ENCODE measurements around the gene EXOSC2.

Gene EXOSC2, protein sequence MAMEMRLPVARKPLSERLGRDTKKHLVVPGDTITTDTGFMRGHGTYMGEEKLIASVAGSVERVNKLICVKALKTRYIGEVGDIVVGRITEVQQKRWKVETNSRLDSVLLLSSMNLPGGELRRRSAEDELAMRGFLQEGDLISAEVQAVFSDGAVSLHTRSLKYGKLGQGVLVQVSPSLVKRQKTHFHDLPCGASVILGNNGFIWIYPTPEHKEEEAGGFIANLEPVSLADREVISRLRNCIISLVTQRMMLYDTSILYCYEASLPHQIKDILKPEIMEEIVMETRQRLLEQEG

DNA sequence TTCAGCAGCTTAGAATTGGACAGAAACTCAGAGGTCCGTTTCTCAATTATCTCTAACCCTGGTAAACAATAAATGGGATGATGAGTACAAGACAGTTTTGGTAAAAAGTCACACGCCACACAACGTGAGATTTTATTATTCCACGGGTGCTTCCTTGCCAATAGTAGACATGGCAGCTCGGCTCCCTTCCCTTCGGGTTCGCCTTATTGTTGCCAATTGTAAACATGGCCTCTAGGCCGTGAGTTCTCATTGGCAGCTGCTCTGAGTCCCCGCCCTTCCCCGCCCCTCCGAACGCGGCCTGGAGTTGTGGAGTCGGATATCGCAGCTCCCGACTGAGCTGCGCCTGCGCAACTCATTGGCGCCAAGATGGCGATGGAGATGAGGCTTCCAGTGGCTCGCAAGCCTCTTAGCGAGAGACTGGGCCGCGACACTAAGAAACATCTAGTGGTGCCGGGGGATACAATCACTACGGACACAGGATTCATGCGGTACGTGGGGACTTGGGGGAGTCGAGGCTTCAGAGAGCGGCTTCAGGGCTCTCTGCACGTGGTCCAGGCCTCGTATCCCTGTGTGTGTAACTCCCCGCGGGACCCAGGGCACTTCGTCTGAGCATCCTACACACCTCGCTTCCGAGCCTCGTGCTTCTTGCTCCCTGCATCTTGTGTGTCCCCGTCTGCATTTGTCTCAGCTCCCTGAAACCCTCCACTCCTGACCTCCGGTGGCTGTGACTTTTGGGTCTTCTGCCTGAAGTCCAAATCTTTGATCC lies at the start of gene EXOSC2:
Gene EXOSC2, plus strand, starts transcription at position 355 of the 766 bp plus-strand sequence. Its CDS starts 12 bp downstream, at position 367.
- FAIRE-seq = no peak

DNA sequence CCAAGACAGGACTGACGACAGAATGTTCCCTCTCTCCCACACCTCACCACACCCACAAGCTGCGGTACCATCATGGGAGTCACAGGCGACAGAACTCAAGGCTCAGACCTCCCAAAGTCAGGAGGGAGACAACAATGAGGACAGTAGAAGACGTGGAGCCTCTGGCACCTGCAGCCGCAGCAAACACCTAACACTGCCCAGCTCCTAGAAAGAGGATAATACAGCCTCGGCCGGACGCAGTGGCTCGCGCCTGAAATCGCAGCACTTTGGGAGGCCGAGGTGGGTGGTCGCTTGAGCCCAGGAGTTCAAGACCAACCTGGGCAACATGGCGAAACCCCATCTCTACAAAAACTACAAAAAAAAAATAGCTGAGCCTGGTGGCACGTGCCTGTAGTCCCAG lies 42.4 kb upstream of the EXOSC2 start:
- no peak for FAIRE-seq

DNA sequence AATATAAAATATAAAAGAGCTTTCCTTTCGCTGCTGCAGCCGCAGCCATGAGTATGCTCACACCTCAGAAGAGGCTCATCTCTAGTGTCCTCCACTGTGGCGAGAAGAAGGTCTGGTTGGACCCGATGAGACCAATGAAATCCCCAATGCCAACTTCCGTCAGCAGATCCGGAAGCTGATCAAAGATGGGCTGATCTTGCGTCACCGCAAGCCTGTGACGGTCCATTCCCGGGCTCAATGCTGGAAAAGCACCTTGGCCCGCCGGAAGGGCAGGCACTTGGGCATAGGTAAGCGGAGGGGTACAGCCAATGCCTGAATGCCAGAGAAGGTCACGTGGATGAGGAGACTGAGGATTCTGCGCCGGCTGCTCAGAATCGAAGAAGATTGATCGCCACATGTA lies 41.8 kb upstream of the EXOSC2 start:
- no peak for FAIRE-seq

DNA sequence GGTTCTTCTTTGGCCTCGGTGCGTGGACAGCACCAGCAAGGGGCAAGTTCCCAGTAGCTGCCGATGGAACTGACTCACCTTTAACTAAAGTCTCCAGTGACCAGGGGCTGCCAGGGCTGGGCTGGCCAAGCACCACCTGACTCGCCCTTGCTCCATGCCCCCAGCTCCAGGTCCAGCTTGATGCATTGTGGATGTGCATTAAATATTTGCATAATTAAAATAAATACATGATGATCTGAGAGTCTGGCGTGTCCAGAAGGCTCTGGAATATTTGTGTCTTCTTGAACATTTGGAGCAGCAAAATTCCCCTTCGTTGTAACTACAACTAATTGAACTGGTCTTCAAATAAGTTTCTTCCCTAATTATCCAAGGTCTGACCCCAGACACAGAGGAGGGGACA lies 38.7 kb upstream of the EXOSC2 start:
- no peak for FAIRE-seq

DNA sequence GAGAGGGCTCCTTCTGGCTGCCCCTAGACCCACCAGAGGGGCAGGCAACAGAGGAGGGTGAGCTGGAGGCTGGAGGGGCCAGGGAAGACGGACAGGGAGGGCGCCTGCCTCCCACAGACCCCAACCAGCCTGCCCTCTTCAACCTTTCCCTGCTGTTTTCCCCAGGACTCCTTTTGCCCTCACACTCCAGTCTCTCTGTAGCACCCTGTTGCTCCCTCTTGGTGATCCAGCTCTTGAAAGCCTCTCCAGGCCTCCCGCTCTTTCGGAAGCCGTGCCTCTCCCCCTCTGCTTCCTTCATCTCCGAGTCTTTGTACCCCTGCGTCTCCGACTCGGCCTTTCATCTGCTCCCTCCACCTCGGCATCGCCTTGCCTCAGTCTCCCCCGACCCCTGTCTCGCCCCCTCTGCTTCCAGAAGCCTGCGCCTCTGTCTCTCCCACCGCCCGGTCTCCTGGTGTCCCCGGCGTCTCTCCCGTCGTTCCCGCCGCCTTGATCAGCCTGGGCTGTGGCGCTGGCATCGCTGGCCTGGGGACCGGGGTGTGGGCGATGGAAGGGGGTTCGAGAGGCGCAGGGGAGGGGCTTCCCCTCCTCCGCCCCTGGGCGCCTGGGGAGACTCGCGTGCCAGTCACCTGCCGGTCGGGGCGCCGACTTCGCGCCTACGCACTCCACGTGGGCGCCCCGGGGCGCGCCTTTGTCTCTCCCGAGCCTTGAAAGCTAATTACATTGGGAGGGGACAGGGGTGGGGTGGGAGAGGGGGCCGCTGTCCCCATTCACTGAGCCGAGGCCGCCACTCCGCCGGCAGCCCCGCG lies 34.5 kb upstream of the EXOSC2 start:
- no peak for FAIRE-seq

DNA sequence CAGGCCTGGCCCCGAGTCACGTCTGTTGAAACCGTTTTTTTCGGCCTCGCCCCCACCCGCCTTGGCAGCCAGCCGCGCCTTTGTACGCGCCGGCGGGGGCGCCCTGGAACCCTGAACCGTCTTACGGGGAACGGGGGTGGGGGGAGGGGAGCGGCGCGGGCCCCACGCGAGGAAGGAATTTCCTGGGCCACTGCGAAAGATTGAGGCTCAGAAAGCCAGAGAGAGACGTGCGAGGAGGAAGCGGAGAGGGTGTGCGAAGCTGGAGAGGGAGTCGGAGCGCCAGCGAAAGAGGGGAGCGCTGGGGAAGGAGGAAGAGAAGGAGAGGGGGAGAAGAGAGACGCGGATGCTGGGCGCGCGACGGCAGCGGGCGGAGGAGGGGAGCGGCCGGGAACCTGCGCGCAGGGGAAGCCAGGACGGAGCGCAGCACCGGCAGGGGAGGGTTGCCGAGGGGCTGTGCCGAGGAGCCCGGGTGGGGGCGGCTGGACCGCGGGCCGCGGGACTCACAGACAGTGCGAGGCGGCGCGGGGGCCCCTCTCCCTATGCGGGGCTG lies 33.8 kb upstream of the EXOSC2 start:
- FAIRE-seq = no peak

DNA sequence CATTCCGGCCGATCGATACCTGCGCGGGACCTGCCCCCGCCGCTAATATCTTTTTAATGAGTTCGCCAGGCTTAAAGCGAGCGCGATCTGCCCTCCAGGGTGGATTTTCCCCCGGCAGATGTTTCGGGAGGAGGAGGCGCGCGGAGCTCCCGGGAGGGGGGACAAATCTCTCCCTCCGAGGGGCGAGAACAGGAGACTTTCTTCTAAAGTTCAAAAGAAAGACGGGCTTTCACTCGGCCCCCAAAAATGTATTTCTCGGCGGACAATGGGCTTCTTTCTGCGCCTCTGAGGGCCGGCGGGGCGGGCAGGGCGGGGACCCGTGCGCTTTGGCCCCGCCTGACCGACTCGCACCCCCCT lies 33.3 kb upstream of the EXOSC2 start:
- no peak for FAIRE-seq

DNA sequence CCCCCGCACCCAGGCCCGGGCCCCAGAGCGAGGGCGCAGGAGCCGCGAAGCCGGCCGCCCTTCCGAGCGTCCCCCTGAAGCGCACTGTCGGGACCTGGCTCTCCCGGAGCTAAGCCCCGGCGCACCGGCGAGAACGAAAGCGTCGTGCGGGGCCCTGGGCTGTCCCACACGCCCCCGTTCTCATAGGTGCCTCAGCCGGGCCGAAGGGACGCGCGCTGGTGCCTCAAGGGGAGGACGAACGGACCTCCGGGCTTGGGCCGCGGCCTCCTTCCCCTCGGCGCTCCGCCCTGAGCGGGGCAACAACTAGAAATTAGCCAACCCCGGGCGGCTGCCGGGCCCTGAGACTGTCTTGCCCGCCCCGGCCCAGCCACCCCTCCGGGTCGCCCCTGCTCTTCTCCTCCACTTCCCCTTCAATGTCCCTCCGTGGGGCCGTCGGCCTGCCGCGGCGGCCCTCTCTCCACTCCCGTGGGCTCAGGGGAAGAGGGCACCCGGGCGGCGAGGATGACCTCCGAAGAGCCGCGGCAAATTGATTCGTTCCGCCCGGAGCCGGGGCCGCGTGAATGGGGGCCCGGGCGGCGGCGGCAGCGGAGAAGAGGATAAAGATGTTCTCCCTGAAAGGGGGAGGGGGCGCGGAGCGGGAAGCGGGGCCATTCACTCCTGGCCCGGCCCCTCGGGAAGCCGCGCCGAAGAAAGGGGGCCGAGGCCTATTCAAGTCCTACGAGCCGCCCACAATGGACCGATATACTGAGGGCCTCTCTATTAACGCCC lies 32.7 kb upstream of the EXOSC2 start:
- no peak for FAIRE-seq

DNA sequence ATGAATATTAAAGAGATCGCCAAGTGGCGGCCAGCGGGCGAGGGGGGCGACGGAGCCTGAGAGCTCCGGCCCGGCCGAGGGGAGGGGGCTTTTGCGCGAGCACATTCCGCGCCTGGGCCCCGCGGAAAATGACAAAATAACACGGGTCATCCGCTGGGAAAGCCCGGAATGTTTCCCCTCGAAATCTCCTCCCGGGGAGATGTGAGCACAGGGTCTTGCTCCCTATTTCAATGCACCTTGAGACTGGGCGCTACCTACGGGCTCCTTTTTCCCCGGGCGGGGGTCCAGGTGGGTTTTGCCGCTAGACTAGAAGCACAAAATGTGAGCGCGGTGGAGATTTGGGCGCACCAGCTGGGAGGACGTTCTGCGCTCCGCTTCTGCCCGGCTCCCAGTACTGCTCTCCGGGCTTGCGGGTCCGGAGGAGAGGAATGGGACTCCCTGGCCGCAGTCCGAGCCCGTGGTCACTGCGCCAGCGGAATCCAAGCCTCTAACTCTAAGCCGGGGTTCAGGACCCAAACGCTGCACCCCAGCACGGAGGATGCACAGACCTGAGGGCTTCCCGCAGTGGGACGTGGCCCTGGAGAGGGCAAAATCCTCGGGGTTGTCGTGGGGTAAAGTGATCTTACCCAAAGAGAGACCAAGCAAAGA lies 32.0 kb upstream of the EXOSC2 start:
- no peak for FAIRE-seq

DNA sequence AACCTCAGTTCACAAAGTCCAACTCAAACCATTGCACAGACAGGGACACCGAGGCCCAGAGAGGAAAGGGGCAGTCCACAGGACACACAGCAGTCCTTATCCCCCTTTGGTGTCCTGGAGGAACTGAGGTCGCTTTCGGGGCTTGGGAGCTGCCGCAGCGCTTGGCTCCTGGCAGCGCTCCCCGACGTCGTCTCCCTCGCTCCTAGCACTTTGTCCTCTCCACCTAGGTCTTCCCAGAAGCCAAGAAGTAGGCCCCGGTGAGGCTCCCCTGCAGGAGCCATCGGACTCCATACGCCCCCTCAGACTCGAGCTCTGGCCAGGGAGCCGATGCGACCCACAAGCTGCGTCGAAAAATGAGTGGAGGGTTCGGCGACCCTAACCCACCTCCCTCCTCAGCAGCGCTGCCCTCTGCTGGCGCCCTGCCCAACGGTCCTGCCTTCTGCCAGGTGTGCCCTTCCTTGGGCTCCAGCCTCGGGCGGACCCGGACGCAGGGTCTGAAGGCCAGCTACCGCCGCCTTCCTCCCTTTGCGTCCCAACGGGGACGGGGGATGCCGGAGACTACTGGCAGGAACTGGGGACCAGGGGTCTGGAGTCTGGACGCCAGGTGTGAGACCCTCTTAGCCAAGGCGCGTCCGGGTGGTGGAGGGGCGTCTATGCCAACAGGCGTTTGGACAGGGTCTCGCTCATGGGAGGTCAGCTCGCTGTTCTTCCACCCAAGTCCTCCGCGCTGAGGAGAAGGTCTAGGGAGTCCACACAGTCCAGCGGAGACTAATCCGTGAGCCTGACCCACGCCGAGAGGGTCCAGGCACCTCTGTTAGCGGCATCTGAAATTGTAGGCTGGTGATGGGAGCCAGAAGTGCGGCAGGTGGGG lies 31.2 kb upstream of the EXOSC2 start:
- no peak for FAIRE-seq

DNA sequence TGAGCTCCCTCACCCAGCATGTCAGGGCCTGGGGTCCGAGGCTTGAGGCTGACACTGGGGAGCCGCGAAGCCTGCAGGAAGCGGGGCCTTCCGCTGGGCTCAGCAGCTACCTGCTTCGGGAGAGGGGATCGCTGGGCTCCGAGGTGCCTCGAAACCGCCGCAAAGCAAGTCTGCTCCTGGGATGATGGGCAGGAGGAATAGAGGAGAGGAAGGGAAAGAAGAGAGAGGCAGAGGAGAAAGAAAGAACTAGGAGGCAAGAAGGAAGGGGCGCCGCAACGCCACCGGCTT lies 30.7 kb upstream of the EXOSC2 start:
- no peak for FAIRE-seq

DNA sequence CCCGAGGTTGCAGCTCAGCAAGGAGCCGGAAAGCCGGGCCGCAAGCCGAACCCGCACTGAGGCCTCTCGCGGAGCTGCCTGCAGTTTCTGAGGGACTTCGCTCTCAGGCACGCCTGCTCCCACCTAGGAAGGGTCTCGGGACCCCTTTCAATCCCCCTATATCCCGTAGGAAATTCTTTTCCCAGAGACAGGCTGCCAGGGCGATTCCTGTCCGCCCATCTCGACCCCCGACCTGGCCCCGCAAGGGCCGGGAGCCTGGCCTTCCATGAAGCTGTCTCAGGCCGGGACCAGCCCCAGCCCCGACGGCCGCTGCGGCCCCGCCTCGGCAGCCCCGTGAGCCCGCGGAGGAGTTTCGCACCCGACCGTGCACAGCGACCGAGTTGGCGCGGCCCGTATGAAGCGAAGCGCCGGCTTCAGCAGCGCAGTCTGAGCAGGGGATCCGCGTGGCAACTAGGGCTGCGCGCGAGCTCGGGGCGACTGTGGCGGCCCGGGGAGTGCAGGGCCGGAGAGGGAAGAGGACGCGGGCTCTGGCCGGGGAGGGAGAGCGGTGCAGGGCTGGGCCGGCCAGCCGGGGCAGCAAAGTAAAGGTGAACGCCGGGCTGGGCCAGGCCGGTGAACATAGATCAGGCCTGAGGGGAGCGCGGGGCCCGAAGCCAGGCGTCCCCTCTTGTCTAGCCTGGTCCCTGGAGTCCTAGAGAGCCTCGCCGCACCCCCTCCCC lies 30.2 kb upstream of the EXOSC2 start:
- no peak for FAIRE-seq

DNA sequence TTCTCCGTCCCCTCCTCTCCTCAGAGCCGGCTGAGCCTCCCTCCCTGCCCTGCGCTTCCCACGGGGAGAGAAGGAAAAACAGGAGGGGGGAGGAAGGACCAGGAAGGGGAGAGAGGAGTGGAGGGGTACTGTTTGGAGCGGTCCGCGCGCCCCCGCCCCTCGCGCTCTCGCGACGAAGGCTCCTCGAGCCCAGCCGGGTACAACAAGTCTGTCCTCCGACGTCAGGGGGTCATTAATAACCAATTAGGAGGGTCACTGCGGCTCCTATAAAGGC lies 29.7 kb upstream of the EXOSC2 start:
- no peak for FAIRE-seq

DNA sequence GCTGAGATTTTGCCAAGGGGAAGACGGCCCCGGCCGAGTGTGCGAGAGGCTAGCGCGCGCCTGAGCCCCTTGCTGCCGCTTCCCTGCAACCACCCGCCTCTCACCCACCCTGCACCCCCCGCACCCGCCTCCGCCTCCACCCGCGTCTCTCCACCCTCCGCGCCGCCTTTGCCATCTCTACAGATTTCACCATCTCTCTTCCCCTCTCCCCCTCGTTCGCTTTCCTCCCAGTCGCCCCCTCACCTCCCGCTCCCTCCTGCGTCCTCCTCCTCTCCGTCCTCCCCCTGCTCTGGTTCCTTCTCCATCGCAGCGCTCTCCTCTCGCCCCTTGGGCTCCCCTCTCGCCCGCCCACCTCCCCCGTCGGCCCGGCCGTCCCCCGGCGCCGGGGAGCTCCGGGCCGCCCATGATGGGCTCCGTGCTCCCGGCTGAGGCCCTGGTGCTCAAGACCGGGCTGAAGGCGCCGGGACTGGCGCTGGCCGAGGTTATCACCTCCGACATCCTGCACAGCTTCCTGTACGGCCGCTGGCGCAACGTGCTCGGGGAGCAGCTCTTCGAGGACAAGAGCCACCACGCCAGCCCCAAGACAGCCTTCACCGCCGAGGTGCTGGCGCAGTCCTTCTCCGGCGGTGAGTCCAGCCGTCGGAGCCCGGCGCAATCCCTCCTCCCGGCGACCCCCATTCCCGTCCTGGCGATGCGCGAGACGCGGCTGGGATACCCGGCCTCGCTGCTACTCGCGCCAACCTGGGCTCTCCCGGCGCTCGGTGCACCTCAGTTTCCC lies 29.1 kb upstream of the EXOSC2 start, which contains the start of gene PRDM12:
Gene PRDM12, plus strand, starts transcription at position 344 of the 778 bp plus-strand sequence. Its CDS starts 60 bp downstream, at position 404.
- no peak for FAIRE-seq

DNA sequence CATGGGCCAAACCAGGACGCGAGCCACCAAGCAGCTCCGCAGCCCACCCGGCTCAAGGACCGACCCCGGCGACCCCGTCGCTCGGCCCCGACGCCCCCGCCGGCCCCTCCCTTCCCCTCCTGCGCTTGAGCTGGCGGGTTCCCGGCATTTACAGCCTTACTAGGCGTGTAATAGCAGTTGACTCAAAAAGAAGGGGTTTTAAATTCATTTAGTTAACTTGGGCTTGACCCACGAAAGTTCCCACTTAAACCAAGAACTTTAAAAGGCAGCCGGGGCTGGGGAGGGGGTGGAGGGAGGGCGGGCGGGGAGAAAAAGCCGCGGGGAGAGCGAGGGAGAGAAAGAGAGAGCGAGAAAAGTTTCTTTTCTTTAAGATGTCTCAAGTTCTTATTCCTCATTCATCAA lies 28.6 kb upstream of the EXOSC2 start:
- no peak for FAIRE-seq

DNA sequence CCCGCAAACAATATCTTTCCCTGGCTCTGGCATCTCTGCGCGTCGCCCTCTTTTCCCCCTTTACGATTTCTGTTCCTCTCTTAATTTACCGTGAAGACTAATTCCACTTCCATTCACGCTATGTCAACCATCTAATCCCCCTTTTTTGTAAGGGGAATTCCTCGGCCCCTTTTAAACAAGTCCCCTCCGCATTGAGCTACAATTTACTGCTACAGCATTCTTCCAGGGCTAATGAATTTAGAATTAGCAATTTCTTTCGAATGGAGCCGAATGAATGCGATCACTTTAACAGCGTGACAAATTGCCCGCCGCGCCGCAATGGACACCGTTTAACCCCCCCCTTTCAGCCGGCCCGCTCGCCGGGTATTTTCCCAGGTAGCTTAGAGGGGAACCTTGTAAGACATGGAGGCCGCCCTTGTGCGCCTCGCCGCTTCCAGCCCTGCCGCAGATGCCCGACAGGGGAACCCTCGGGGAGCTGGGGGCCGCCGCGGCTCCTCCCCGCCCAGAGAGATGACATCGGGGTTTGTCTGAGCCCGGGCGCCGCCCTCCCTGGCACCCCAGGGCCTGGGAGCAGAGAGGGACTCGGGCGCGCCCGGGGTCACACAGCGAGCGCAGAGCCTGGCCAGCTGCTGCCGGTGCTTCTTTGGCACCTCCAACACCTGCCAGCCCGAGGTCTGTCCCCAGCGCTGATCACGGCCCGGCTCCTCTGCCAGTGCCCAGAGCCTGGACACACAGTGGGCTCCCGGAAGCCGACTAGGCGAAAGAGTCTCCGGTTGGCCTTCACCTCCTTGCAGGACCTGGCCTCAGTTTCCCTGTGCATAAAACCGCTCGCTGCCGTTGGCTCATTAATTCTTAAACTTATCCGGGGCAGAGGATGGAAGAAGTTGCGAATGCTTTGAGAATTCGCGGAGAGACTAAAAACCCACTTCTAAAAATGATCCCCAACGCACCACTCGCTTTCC lies 27.9 kb upstream of the EXOSC2 start:
- FAIRE-seq = no peak

DNA sequence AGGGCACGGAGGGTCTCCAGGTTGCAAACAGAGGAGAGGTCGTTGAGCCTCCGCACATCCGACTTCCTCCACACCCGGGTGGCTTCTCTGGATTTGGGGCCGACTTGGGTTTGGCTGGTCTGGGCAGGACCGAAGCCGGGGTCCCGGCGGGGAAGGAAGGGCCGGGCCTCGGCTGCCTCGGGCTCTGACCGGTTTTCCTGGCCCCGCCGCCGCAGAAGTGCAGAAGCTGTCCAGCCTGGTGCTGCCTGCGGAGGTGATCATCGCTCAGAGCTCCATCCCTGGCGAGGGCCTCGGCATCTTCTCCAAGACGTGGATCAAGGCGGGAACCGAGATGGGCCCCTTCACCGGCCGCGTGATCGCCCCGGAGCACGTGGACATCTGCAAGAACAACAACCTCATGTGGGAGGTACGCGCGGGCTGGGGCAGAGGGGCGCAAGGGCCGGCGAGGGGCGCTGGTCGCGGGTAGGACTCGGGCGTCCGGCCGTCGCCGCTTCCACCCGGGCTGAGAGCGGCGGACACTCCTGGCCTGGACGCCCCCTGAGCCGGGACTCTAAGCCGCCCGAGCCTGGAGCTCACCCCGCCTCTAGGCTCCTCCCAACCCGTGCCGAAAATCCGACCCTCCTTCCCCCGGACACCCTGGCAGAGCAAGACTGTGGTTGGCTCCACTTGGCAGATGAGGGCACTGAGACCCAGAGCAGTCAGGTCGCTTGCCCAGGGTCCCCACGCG lies 27.0 kb upstream of the EXOSC2 start:
- no peak for FAIRE-seq

DNA sequence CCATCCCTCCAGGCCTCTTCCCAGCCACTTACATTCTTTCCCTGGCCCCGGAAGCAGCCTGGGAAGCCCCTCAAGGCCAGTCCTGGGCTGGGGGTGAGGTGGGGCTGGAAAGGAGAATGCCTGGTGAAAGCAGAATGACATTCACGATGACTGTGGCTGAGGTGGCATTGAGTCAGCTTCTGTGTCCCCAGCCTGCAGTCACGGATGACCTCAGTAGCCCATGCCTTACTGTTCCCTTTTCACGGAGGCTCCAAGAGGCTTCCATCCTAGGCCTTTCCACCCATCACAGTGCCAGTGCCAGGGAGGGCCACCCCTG lies 26.5 kb upstream of the EXOSC2 start:
- no peak for FAIRE-seq
